Stomach (tissue), 9 donors: ENCODE results near the gene GGACT. TPM values are rescaled to one million over a fixed set of nuclear protein-coding genes. Genes with fewer than 3 reads are reported as not detected.

Experiments
- DNase-seq, 2 donors: peaks; one replicate each; pipeline versions ENCODE4 v3.0.0 to v3.0.0-alpha.2; 2013 to 2019
- H3K27ac ChIP-seq, 5 donors: fragments of 200-600 bp in 4 of 5; sonication (generic) in 4 of 5; one replicate each; pipeline ENCODE4 v1.5.1; 2013 to 2019; ENCODE audit warnings: mild to moderate bottlenecking in 1 of 5, moderate library complexity in 1 of 5
- H3K27me3 ChIP-seq, 3 donors: fragments of 200-600 bp; sonication (generic); one replicate each; pipeline ENCODE4 v1.5.1; 2017 to 2019; ENCODE audit warnings: mixed run types in 1 of 3
- H3K36me3 ChIP-seq, 4 donors: fragments of 200-600 bp; sonication (generic); 1 replicate in 3 of 4; 2 replicates in 1 of 4; pipeline ENCODE4 v1.5.1; 2016 to 2019
- H3K4me1 ChIP-seq, 4 donors: fragments of 200-600 bp; sonication (generic); one replicate each; pipeline ENCODE4 v1.5.1; 2016 to 2019
- H3K4me3 ChIP-seq, 4 donors: fragments of 200-600 bp; sonication (generic) in 3 of 4; one replicate each; pipeline ENCODE4 v1.5.1; 2016 to 2019; ENCODE audit warnings: mild to moderate bottlenecking in 1 of 4
- H3K9me3 ChIP-seq, 4 donors: fragments of 200-600 bp; sonication (generic); one replicate each; pipeline ENCODE4 v1.5.1; 2016 to 2019
- EP300 ChIP-seq: sonication (generic); formaldehyde crosslinking; IDR thresholded peaks from one replicate; pipeline ENCODE4 v1.6.1; 2017; ENCODE audit warnings: antibody characterized with exemption
- POLR2A ChIP-seq, 4 donors: fragments of 450-650 bp; IDR thresholded peaks; one replicate each; pipeline ENCODE4 v1.6.1; 2016; ENCODE audit warnings: antibody characterized with exemption in 4 of 4, control low read depth in 2 of 4, mild to moderate bottlenecking in 1 of 4, moderate library complexity in 1 of 4
- POLR2AphosphoS5 ChIP-seq, 3 donors: sonication (generic); formaldehyde crosslinking; IDR thresholded peaks; one replicate each; pipeline ENCODE4 v1.6.1; 2016; ENCODE audit warnings: antibody characterized with exemption in 3 of 3
- WGBS, 5 donors: extraction: QIAGEN DNeasy Blood & Tissue Kit in 3 of 5; methylation state at CpG; one replicate each; pipeline versions ENCODE4 v1.1.5 to v1.1.7; 2013 to 2018; 5-methylcytosine and 5-hydroxymethylcytosine counted together
- intact Hi-C: fragments of 100-400 bp; cut with DNase I; formaldehyde crosslinking; loops from one replicate; pipeline ENCODE4 v1.15.1; 2023; ENCODE audit warnings: low total_unique reads
- polyA plus RNA-seq, 3 donors: library from polyadenylated mRNA; stranded (reverse); fragments of 200-250 nt; gene quantifications; one replicate each; pipeline ENCODE4 v1.2.3, GENCODE V29; 2013
- total RNA-seq, 5 donors: library from RNA; depleted of rRNA; stranded (reverse); fragments of >200 nt; gene quantifications; one replicate each; pipeline versions ENCODE4 v1.1.0 to v1.2.3, GENCODE V29; 2014 to 2016
- TF ChIP-seq, protein P1 (sequence below), 7 experiments: fragments of 450-650 bp in 4 of 7; fragments of 200-600 bp in 3 of 7; sonication (generic) in 3 of 7; IDR thresholded peaks; one replicate each; pipeline ENCODE4 v1.5.1; 2016 to 2019; ENCODE audit warnings: antibody characterized with exemption in 7 of 7, control low read depth in 2 of 7, mild to moderate bottlenecking in 1 of 7
- donor health status: healthy with polysubstance abuse.
- donor health status: Bipolar disorder and iron deficiency.
- donor health status: healthy.

The GGACT gene
- total and polyA plus RNA-seq, 8 donors: 1.4 to 13.2 (median 6.0) TPM

DNA sequence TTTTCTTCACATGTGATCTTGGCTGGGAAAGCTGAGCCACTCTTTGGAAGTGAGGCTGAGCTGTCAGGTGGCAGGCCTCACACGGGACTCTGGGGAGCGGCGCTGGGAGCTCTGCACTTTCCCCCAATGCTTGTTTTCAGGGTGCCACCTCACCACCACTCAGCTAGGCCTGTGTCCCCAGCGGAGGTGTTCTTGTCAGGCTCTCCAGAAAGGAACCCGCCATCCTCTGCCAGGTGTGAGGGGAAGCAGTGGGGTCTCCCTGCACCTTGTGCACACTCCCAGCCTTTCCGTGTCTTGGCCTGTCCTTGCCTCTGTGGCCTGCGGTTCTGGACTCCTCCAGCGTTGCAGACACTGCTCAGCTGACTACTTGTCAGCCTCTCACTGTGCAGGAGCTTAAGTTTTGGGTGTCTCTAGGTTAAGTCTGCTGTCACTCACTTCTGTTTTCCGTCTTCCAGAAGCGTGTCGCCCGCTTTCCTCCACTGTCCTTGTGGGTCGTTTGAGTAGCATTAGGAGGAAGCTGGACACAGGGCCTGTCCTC lies 51.9 kb downstream of the GGACT start:
- no peak for DNase-seq

DNA sequence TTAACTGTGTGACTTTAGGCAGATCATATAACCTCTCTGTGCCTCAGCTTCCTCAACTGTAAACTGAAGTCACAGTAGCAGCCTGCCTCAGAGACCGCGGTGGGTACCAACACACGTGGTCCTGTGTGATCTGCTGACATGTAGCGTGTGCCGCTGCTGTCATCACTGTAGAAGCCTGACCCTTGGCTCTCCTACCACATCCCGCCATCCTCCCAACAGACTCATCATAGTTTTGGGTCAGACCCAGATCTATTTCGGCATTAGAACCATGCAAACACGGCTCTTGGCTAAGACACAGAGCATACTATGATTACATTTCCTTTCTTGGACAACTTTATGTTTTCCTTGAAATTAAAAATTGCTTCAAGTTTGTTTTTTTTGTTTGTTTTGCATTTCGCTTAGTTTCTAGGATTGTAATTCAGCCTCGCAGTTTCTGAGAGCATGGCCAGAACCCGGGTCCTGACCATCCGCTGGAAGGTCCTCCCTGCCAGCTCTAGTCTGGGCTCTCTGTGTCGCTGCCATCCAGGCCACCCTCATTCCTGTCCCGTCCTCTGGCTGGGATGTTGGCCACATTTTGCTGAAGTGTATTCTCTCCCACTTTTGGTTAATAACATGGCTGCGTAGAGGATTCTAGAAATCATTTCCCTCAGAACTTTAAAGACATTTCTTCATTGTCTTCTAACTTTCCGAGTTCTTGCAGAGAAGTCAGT lies 53.0 kb downstream of the GGACT start:
- Histone ChIP-seq H3K36me3 (peaks cover 0 to 24% (median 21%) of the 10 kb centered on the region in 4 donors), H3K4me3 (no peak overlapping the region), H3K4me1 (peaks cover 6 to 23% (median 14%) of the 10 kb centered on the region in 4 donors), H3K9me3 (no peaks in the 10 kb centered on the region), H3K27me3 (no peaks in the 10 kb centered on the region), H3K27ac (no peak overlapping the region)
- TF ChIP-seq, protein P1, sequence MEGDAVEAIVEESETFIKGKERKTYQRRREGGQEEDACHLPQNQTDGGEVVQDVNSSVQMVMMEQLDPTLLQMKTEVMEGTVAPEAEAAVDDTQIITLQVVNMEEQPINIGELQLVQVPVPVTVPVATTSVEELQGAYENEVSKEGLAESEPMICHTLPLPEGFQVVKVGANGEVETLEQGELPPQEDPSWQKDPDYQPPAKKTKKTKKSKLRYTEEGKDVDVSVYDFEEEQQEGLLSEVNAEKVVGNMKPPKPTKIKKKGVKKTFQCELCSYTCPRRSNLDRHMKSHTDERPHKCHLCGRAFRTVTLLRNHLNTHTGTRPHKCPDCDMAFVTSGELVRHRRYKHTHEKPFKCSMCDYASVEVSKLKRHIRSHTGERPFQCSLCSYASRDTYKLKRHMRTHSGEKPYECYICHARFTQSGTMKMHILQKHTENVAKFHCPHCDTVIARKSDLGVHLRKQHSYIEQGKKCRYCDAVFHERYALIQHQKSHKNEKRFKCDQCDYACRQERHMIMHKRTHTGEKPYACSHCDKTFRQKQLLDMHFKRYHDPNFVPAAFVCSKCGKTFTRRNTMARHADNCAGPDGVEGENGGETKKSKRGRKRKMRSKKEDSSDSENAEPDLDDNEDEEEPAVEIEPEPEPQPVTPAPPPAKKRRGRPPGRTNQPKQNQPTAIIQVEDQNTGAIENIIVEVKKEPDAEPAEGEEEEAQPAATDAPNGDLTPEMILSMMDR (IDR thresholded peaks at IDR 0.05): no peak
- TF ChIP-seq POLR2A (IDR thresholded peaks at IDR 0.05): no peak
- TF ChIP-seq EP300: no peak
- no peak for TF ChIP-seq POLR2AphosphoS5 (IDR thresholded peaks at IDR 0.05)
- WGBS, 5 donors: 80 to 87% (median 81%) methylated on average over 16 of the region's 16 CpGs
- DNase-seq: peak in 1 of 2 donors; percentile 20
- intact Hi-C loops: no loop called here

More for the DNA sequence above, 51.9 kb downstream of the GGACT start:
- WGBS, 5 donors: 86 to 92% (median 90%) methylated on average over 13 of the region's 13 CpGs
- Histone ChIP-seq H3K36me3 (peaks cover 0 to 12% (median 10%) of the 10 kb centered on the region in 4 donors), H3K27ac (no peak overlapping the region), H3K4me3 (no peak overlapping the region), H3K27me3 (no peaks in the 10 kb centered on the region), H3K9me3 (no peaks in the 10 kb centered on the region), H3K4me1 (peaks cover 6 to 23% (median 14%) of the 10 kb centered on the region in 4 donors)
- TF ChIP-seq POLR2AphosphoS5 (IDR thresholded peaks at IDR 0.05) (no peak), POLR2A (IDR thresholded peaks at IDR 0.05) (no peak), EP300 (no peak)
- TF ChIP-seq, protein P1 (IDR thresholded peaks at IDR 0.05): no peak
- intact Hi-C loops: no loop called here

DNA sequence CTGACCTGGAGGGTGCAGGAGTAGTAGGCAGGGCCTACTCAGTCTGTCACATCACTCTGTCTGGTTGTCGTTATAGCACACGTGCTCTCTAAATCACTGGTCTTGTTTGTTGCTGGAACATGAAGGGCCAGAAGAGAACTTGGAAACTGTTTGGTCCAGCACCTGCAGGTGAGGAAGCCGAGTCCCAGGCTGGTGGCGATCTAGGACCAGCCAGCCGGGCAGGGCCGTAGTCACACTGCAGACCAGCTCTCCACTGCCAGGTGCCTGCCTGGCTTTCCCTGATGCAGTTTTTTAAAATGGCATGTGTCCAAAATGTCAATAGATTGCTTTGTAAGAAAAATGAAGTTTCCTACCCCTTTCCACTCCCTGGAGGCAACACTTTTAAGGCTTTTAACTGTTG lies 53.7 kb downstream of the GGACT start:
- 33 to 74% (median 50%) methylated on average over 2 to 6 of the region's 6 CpGs for WGBS, 5 donors
- H3K27me3 ChIP-seq: no peaks in the 10 kb centered on the region
- DNase-seq: no peak
- no peak overlapping the region for H3K4me3 ChIP-seq
- TF ChIP-seq POLR2A (IDR thresholded peaks at IDR 0.05) (no peak), EP300 (no peak), POLR2AphosphoS5 (IDR thresholded peaks at IDR 0.05) (no peak)
- TF ChIP-seq, protein P1 (IDR thresholded peaks at IDR 0.05): no peak
- H3K36me3 ChIP-seq: peaks cover 0 to 29% (median 26%) of the 10 kb centered on the region in 4 donors
- H3K4me1 ChIP-seq: peaks cover 6 to 23% (median 14%) of the 10 kb centered on the region in 4 donors
- intact Hi-C loops: no loop called here
- no peak overlapping the region for H3K27ac ChIP-seq
- H3K9me3 ChIP-seq: no peaks in the 10 kb centered on the region

DNA sequence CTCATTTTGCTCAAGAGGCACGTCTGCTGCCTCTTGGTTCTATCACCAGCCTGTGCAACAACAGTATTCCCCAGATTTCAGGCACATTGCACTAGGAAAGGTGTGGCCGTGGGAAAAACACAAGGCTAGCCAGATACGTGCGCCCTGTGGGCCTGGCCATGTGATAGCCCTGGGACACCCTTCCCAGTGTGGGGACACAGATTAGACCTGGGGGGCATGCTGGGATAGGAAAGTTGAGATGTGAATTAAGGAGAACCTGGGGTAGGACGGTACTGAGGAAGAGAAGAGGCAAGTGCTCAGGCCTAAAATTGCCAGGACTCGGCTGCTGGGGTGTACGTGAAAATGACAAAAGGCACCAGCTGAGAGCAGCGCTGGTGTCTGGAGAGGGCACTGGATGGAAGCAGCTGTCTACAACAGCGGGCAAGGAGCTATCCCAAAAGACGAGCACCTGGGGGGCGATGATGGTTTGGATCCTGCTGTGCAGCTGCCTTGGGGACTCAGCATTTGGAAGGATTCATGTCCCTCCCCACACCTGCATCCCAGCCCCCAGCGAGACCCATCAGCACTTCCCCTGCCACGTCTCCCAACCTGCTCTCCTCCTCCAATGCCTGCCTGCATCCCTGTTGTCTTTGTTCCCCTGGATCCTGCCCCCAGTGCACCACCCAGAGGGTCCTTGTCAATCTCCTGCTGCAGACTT lies 54.3 kb downstream of the GGACT start:
- Histone ChIP-seq H3K4me3 (no peak overlapping the region), H3K9me3 (no peaks in the 10 kb centered on the region), H3K27me3 (no peaks in the 10 kb centered on the region), H3K36me3 (peaks cover 0 to 35% (median 32%) of the 10 kb centered on the region in 4 donors), H3K27ac (peak overlapping the region in 1 of 5 donors; percentile 5), H3K4me1 (peaks cover 6 to 23% (median 14%) of the 10 kb centered on the region in 4 donors)
- intact Hi-C loops: no loop called here
- TF ChIP-seq POLR2A (IDR thresholded peaks at IDR 0.05) (no peak), EP300 (no peak), POLR2AphosphoS5 (IDR thresholded peaks at IDR 0.05) (no peak)
- TF ChIP-seq, protein P1 (IDR thresholded peaks at IDR 0.05): no peak
- DNase-seq: peak in 1 of 2 donors; percentile 2
- 78 to 91% (median 88%) methylated on average over 12 to 13 of the region's 13 CpGs for WGBS, 5 donors
